Breast epithelium (tissue), 3 donors: ENCODE data around the gene PLXND1.

Experiments
- CTCF ChIP-seq, 3 donors: fragments of 450-650 bp; IDR thresholded peaks; one replicate each; pipeline ENCODE4 v1.5.1; 2016 to 2017; ENCODE audit warnings: antibody characterized with exemption in 3 of 3, mild to moderate bottlenecking in 3 of 3, moderate library complexity in 3 of 3
- POLR2A ChIP-seq: fragments of 450-650 bp; IDR thresholded peaks from one replicate; pipeline ENCODE4 v1.6.1; 2016; ENCODE audit warnings: antibody characterized with exemption, mild to moderate bottlenecking, moderate library complexity

- no peak for TF ChIP-seq CTCF (IDR thresholded peaks at IDR 0.05)
- TF ChIP-seq POLR2A, result no peak
These were observed 21.8 kb downstream of the PLXND1 start for GRCh38 chr3:129584631-129585030.
